GM23338 (cell line): Measurements from ENCODE around the gene HOXC9. TPM values are rescaled to one million over a fixed set of nuclear protein-coding genes. Genes with fewer than 3 reads are reported as not detected.

ENCODE experiments used
- ATAC-seq: fragments of 200-7000 bp; cut with Tn5 transposase; 3 replicates; pipeline ENCODE4 v1.9.1; 2020
- DNase-seq: peaks from one replicate; pipeline ENCODE4 v3.0.0-alpha.2; 2015; ENCODE audit warnings: low spot score
- H2AFZ ChIP-seq: fragments of 200-600 bp; sonication (generic); 2 replicates; pipeline ENCODE4 v1.8.0; 2016; ENCODE audit warnings: antibody characterized with exemption, mild to moderate bottlenecking, moderate library complexity
- H3F3A ChIP-seq: fragments of 200-600 bp; sonication (generic); replicated peaks from 2 replicates; pipeline ENCODE4 v1.8.0; 2017; ENCODE audit warnings: antibody characterized with exemption, mixed run types, low read depth
- H3K27ac ChIP-seq: fragments of 200-600 bp; sonication (generic); 2 replicates; pipeline ENCODE4 v1.6.1; 2016; ENCODE audit warnings: low read depth
- H3K27me3 ChIP-seq: fragments of 200-600 bp; sonication (generic); 2 replicates; pipeline ENCODE4 v1.8.0; 2016; ENCODE audit warnings: mild to moderate bottlenecking, mixed run types, moderate library complexity; ENCODE audit not compliant: insufficient read depth
- H3K36me3 ChIP-seq: fragments of 200-600 bp; sonication (generic); 2 replicates; pipeline ENCODE4 v1.8.0; 2016; ENCODE audit warnings: mild to moderate bottlenecking; ENCODE audit not compliant: insufficient read depth
- H3K4me1 ChIP-seq: fragments of 200-600 bp; sonication (generic); 2 replicates; pipeline ENCODE4 v1.8.0; 2016; ENCODE audit warnings: mild to moderate bottlenecking, moderate library complexity; ENCODE audit not compliant: insufficient read depth
- H3K4me2 ChIP-seq: fragments of 200-600 bp; sonication (generic); 2 replicates; pipeline ENCODE4 v1.7.1; 2017; ENCODE audit warnings: mixed run types
- H3K4me3 ChIP-seq: fragments of 200-600 bp; sonication (generic); 2 replicates; pipeline ENCODE4 v1.6.1; 2016; ENCODE audit warnings: mixed run types
- H3K79me2 ChIP-seq: fragments of 200-600 bp; sonication (generic); replicated peaks from 2 replicates; pipeline ENCODE4 v1.8.0; 2017; ENCODE audit warnings: mild to moderate bottlenecking; ENCODE audit not compliant: insufficient read depth
- H3K9me2 ChIP-seq: fragments of 200-600 bp; sonication (generic); 2 replicates; pipeline ENCODE4 v1.8.0; 2017; ENCODE audit not compliant: insufficient read depth
- H4K20me1 ChIP-seq: fragments of 200-600 bp; sonication (generic); replicated peaks from 2 replicates; pipeline ENCODE4 v1.8.0; 2017; ENCODE audit warnings: mild to moderate bottlenecking; ENCODE audit not compliant: insufficient read depth
- H3K27ac Mint-ChIP-seq: 2 replicates; pipeline ENCODE4 v1.8.0; 2020; ENCODE audit warnings: inconsistent platforms, mild to moderate bottlenecking, moderate library complexity, mixed read lengths
- H3K27me3 Mint-ChIP-seq: 3 replicates; pipeline ENCODE4 v1.8.0; 2022; ENCODE audit warnings: low read depth, mild to moderate bottlenecking, moderate library complexity, mixed read lengths, inconsistent platforms; ENCODE audit not compliant: insufficient read depth, poor library complexity
- H3K36me3 Mint-ChIP-seq: 3 replicates; pipeline ENCODE4 v1.8.0; 2021; ENCODE audit warnings: low read depth, mild to moderate bottlenecking, inconsistent platforms, moderate library complexity, mixed read lengths
- H3K4me1 Mint-ChIP-seq: 3 replicates; pipeline ENCODE4 v1.8.0; 2020; ENCODE audit warnings: mild to moderate bottlenecking, inconsistent platforms, mixed read lengths
- H3K4me3 Mint-ChIP-seq: 3 replicates; pipeline ENCODE4 v1.8.0; 2021; ENCODE audit warnings: moderate library complexity, mild to moderate bottlenecking, inconsistent platforms, mixed read lengths
- H3K9me3 Mint-ChIP-seq: 3 replicates; pipeline ENCODE4 v1.8.0; 2020; ENCODE audit warnings: moderate library complexity, mild to moderate bottlenecking, inconsistent platforms, mixed read lengths
- CTCF ChIP-seq, 2 experiments: fragments of 200-600 bp in 1 of 2; sonication (generic) in 1 of 2; conservative IDR thresholded peaks; 2 replicates each; pipeline versions ENCODE4 v1.5.1 to v1.6.1; 2016 to 2017; ENCODE audit warnings: antibody characterized with exemption in 2 of 2, low read depth in 2 of 2, mild to moderate bottlenecking in 2 of 2, moderate library complexity in 1 of 2
- EZH2 ChIP-seq: fragments of 200-600 bp; sonication (generic); IDR thresholded peaks from one replicate; pipeline ENCODE4 v1.8.0; 2017; ENCODE audit warnings: antibody characterized with exemption, mild to moderate bottlenecking, low read depth; ENCODE audit not compliant: unreplicated experiment
- EZH2phosphoT487 ChIP-seq: fragments of 200-600 bp; sonication (generic); IDR thresholded peaks from one replicate; pipeline ENCODE4 v1.8.1; 2018; ENCODE audit warnings: antibody characterized with exemption; ENCODE audit not compliant: unreplicated experiment
- NANOG ChIP-seq: IDR thresholded peaks from 2 replicates; pipeline ENCODE4 v1.6.1; 2016; ENCODE audit warnings: antibody characterized with exemption, borderline replicate concordance
- POLR2AphosphoS5 ChIP-seq: IDR thresholded peaks from 2 replicates; pipeline ENCODE4 v1.6.1; 2016; ENCODE audit warnings: antibody characterized with exemption, low read depth
- REST ChIP-seq: IDR thresholded peaks from one replicate; pipeline ENCODE4 v1.6.1; 2018; ENCODE audit warnings: antibody characterized with exemption; ENCODE audit not compliant: unreplicated experiment
- polyA plus RNA-seq: library from polyadenylated mRNA; unstranded; fragments of >200 nt; fragmentation: Nextera tagmentation; extraction: Ambion mirVana; gene quantifications from 2 replicates; pipeline ENCODE4 v1.2.1, GENCODE V29; 2016
- total RNA-seq: library from RNA; depleted of rRNA; stranded (reverse); fragments of >200 nt; shearing (Covaris generic); gene quantifications from 2 replicates; pipeline ENCODE4 v1.2.3, GENCODE V29; 2014

The HOXC9 gene
- total and polyA plus RNA-seq, 2 experiments from 2014 or later, result not detected

- DNase-seq, result no peak
- H3K4me2 ChIP-seq, result no peak overlapping the region
- no peaks in the 10 kb centered on the region for H3K79me2 ChIP-seq
- Mint-ChIP-seq H3K4me3 (no peak overlapping the region), H3K27me3 (peaks cover 100% of the 10 kb centered on the region), H3K36me3 (no peaks in the 10 kb centered on the region), H3K9me3 (peaks cover 4% of the 10 kb centered on the region; the same call in 2 of the 3 replicates), H3K27ac (no peak overlapping the region), H3K4me1 (peaks cover 11% of the 10 kb centered on the region)
- H3K27me3 ChIP-seq, result peaks cover 100% of the 10 kb centered on the region
- H3F3A ChIP-seq, result peaks cover 37% of the 10 kb centered on the region
- peaks cover 69% of the 10 kb centered on the region for H4K20me1 ChIP-seq
- TF ChIP-seq CTCF (conservative IDR thresholded peaks at IDR 0.05; ENCODE audit: low read depth in 2 of 2) (no peak), EZH2 (peak; percentile 33)
- no peak overlapping the region for H2AFZ ChIP-seq
- no peaks in the 10 kb centered on the region for H3K9me2 ChIP-seq
- peaks cover 3% of the 10 kb centered on the region; the same call in 1 of the 2 replicates for H3K36me3 ChIP-seq
- peaks cover 26% of the 10 kb centered on the region; the same call in 1 of the 2 replicates for H3K4me1 ChIP-seq
- H3K27ac ChIP-seq, result no peak overlapping the region
- ATAC-seq, result no peak
- no peak overlapping the region for H3K4me3 ChIP-seq
Measured at GRCh38 chr12:54044425-54045103, 44.6 kb downstream of the HOXC9 start.

- H3K4me3 Mint-ChIP-seq, result no peak overlapping the region
- H3K27me3 ChIP-seq, result peaks cover 100% of the 10 kb centered on the region
- DNase-seq (no peak), ATAC-seq (no peak)
- H3K4me1 Mint-ChIP-seq, result peaks cover 13% of the 10 kb centered on the region
- H4K20me1 ChIP-seq, result peaks cover 69% of the 10 kb centered on the region
- H3K9me2 ChIP-seq, result no peaks in the 10 kb centered on the region
- H2AFZ ChIP-seq, result no peak overlapping the region
- H3F3A ChIP-seq, result peaks cover 37% of the 10 kb centered on the region
- peaks cover 3% of the 10 kb centered on the region; the same call in 1 of the 2 replicates for H3K36me3 ChIP-seq
- H3K36me3 Mint-ChIP-seq, result no peaks in the 10 kb centered on the region
- H3K27ac Mint-ChIP-seq, result no peak overlapping the region
- H3K4me2 ChIP-seq, result no peak overlapping the region
- peaks cover 100% of the 10 kb centered on the region for H3K27me3 Mint-ChIP-seq
- peaks cover 31% of the 10 kb centered on the region for H3K4me1 ChIP-seq
- no peak overlapping the region for H3K27ac ChIP-seq
- peaks cover 4% of the 10 kb centered on the region; the same call in 2 of the 3 replicates for H3K9me3 Mint-ChIP-seq
- H3K4me3 ChIP-seq, result no peak overlapping the region
- TF ChIP-seq EZH2 (peak; percentile 37), EZH2phosphoT487 (no peak)
- no peaks in the 10 kb centered on the region for H3K79me2 ChIP-seq
Measured at GRCh38 chr12:54045401-54045800, 45.4 kb downstream of the HOXC9 start.

GRCh38 chr12:54045868-54046521 is 46.0 kb downstream of the HOXC9 start:
- peaks cover 34% of the 10 kb centered on the region for H3F3A ChIP-seq
- H3K27me3 ChIP-seq, result peaks cover 100% of the 10 kb centered on the region
- peaks cover 3% of the 10 kb centered on the region; the same call in 1 of the 2 replicates for H3K36me3 ChIP-seq
- peaks cover 37% of the 10 kb centered on the region for H3K4me1 ChIP-seq
- H3K4me2 ChIP-seq, result no peak overlapping the region
- peaks cover 15% of the 10 kb centered on the region for H3K4me1 Mint-ChIP-seq
- H3K36me3 Mint-ChIP-seq, result no peaks in the 10 kb centered on the region
- no peak overlapping the region for H2AFZ ChIP-seq
- H4K20me1 ChIP-seq, result peaks cover 69% of the 10 kb centered on the region
- DNase-seq, result no peak
- no peaks in the 10 kb centered on the region; the same call in 2 of the 3 replicates for H3K9me3 Mint-ChIP-seq
- no peak overlapping the region for H3K27ac Mint-ChIP-seq
- TF ChIP-seq CTCF (conservative IDR thresholded peaks at IDR 0.05; ENCODE audit: low read depth in 2 of 2), result no peak
- TF ChIP-seq EZH2, result peak; percentile 93
- no peak for TF ChIP-seq REST
- TF ChIP-seq POLR2AphosphoS5, result no peak
- TF ChIP-seq EZH2phosphoT487, result peak; percentile 66
- no peak for TF ChIP-seq NANOG
- peaks cover 100% of the 10 kb centered on the region for H3K27me3 Mint-ChIP-seq
- no peak overlapping the region for H3K27ac ChIP-seq
- no peak for ATAC-seq
- no peaks in the 10 kb centered on the region for H3K9me2 ChIP-seq
- no peak overlapping the region for H3K4me3 Mint-ChIP-seq
- H3K4me3 ChIP-seq, result no peak overlapping the region
- no peaks in the 10 kb centered on the region for H3K79me2 ChIP-seq
